ENCODE data around the gene ERICH6B.

GRCh38 chr13:45584816-45585215 is 30.7 kb downstream of the ERICH6B start:
- no peak for TF ChIP-seq CTCF (IDR thresholded peaks at IDR 0.05; ENCODE audit: low read depth, low read length, poor library complexity, severe bottlenecking)
- TF ChIP-seq EZH2phosphoT487 (IDR thresholded peaks at IDR 0.05; ENCODE audit: borderline replicate concordance, low read length): no peak
